Trophoblast cell (in vitro differentiated cells and primary cell): ENCODE data around the gene ZNF827.
A peak's percentile ranks its signal among the peaks of the same experiment; 100 is the strongest.

ENCODE experiments used
- DNase-seq, 2 donors: peaks; one replicate each; pipeline ENCODE4 v3.0.0-alpha.2; 2016
- H2AFZ ChIP-seq: 2 replicates; pipeline ENCODE4 v1.6.1; 2013; ENCODE audit warnings: low read length, moderate library complexity, mild to moderate bottlenecking; ENCODE audit not compliant: insufficient read depth, poor library complexity
- H2AK5ac ChIP-seq: 2 replicates; pipeline ENCODE4 v1.6.1; 2013; ENCODE audit warnings: mild to moderate bottlenecking, low read length
- H2BK120ac ChIP-seq: 2 replicates; pipeline ENCODE4 v1.6.1; 2013; ENCODE audit warnings: low read length, mild to moderate bottlenecking, moderate library complexity; ENCODE audit not compliant: insufficient read depth, poor library complexity
- H2BK12ac ChIP-seq: 2 replicates; pipeline ENCODE4 v1.6.1; 2013; ENCODE audit warnings: mild to moderate bottlenecking, low read length, moderate library complexity
- H2BK5ac ChIP-seq: 2 replicates; pipeline ENCODE4 v1.6.1; 2013; ENCODE audit warnings: low read length, low read depth, moderate library complexity, mild to moderate bottlenecking; ENCODE audit not compliant: poor library complexity
- H3K14ac ChIP-seq: 2 replicates; pipeline ENCODE4 v1.6.1; 2013; ENCODE audit warnings: mild to moderate bottlenecking, low read length
- H3K18ac ChIP-seq: 2 replicates; pipeline ENCODE4 v1.6.1; 2013; ENCODE audit warnings: mild to moderate bottlenecking, low read length
- H3K23ac ChIP-seq: 2 replicates; pipeline ENCODE4 v1.6.1; 2013; ENCODE audit warnings: low read length
- H3K27ac ChIP-seq: 2 replicates; pipeline ENCODE4 v1.5.1; 2013; ENCODE audit warnings: low read depth, mild to moderate bottlenecking, inconsistent platforms, low read length, moderate library complexity
- H3K27me3 ChIP-seq: 2 replicates; pipeline ENCODE4 v1.6.1; 2013; ENCODE audit warnings: inconsistent platforms, mild to moderate bottlenecking, low read length, moderate library complexity; ENCODE audit not compliant: insufficient read depth
- H3K36me3 ChIP-seq, 2 experiments: 1 replicate in 1 of 2; 2 replicates in 1 of 2; pipeline ENCODE4 v1.6.1; 2013; ENCODE audit warnings: low read length in 2 of 2, mild to moderate bottlenecking in 2 of 2, moderate library complexity in 1 of 2; ENCODE audit not compliant: insufficient read depth in 2 of 2, control insufficient read depth in 1 of 2
- H3K4ac ChIP-seq: 2 replicates; pipeline ENCODE4 v1.6.1; 2013; ENCODE audit warnings: low read depth, mild to moderate bottlenecking, low read length, moderate library complexity
- H3K4me1 ChIP-seq, 2 experiments: 1 replicate in 1 of 2; 2 replicates in 1 of 2; pipeline ENCODE4 v1.6.1; 2013; ENCODE audit warnings: low read length in 2 of 2, mild to moderate bottlenecking in 2 of 2, moderate library complexity in 1 of 2; ENCODE audit not compliant: insufficient read depth in 2 of 2, control insufficient read depth in 1 of 2
- H3K4me2 ChIP-seq: 2 replicates; pipeline ENCODE4 v1.6.1; 2013; ENCODE audit warnings: inconsistent platforms, mild to moderate bottlenecking, low read length, moderate library complexity
- H3K4me3 ChIP-seq: 2 replicates; pipeline ENCODE4 v1.5.1; 2013; ENCODE audit warnings: mild to moderate bottlenecking, low read depth, low read length, inconsistent platforms
- H3K79me1 ChIP-seq: one replicate; pipeline ENCODE4 v1.6.1; 2013; ENCODE audit warnings: low read length
- H3K79me2 ChIP-seq: 2 replicates; pipeline ENCODE4 v1.6.1; 2013; ENCODE audit warnings: low read length, mild to moderate bottlenecking; ENCODE audit not compliant: control insufficient read depth, insufficient read depth, poor library complexity
- H3K9ac ChIP-seq: 2 replicates; pipeline ENCODE4 v1.6.1; 2013; ENCODE audit warnings: mild to moderate bottlenecking, low read length
- H3K9me3 ChIP-seq: 2 replicates; pipeline ENCODE4 v1.6.1; 2013; ENCODE audit warnings: low read depth, mild to moderate bottlenecking, control low read depth, inconsistent platforms, low read length; ENCODE audit not compliant: insufficient read depth
- H4K12ac ChIP-seq: 2 replicates; pipeline ENCODE4 v1.6.1; 2013; ENCODE audit warnings: low read depth, mild to moderate bottlenecking, low read length, moderate library complexity
- H4K8ac ChIP-seq: 2 replicates; pipeline ENCODE4 v1.6.1; 2013; ENCODE audit warnings: low read depth, mild to moderate bottlenecking, low read length, moderate library complexity
- H4K91ac ChIP-seq: one replicate; pipeline ENCODE4 v1.6.1; 2013; ENCODE audit warnings: low read depth, mild to moderate bottlenecking, low read length, moderate library complexity
- WGBS: extraction: QIAGEN DNeasy Blood & Tissue Kit; methylation state at CpG from one replicate; pipeline ENCODE4 v1.1.7; 2013; ENCODE audit warnings: missing lambda C conversion rate; ENCODE audit not compliant: insufficient read length, insufficient coverage; ENCODE audit errors: extremely low coverage; 5-methylcytosine and 5-hydroxymethylcytosine counted together

The ZNF827 gene

DNA sequence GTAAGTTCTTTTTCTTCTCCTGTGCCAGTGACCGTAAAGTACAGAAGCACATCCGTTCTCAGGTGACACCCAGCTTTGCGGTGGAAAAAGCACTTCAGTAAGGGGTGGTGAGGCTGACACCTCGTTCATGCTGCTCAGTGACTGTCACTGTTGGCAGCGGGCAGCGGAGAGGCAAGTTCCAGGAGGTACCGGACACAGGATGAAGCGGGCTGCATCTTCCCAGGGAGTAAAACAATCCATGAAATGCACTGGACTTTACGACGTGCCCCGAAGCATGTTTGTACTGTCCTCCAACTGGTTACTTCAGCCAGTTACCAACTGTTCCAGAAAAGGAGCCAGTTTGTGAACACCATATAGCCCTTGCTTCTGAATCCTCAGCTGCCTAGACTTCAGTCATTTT is 110.7 kb downstream of the ZNF827 start:
- WGBS, result no CpG with 5 or more reads among the region's 11 CpGs
- Histone ChIP-seq H3K4ac (no peak overlapping the region), H4K91ac (no peak overlapping the region), H3K9me3 (no peaks in the 10 kb centered on the region), H3K4me1 (peaks cover 0 to 2% of the 10 kb centered on the region in 2 experiments), H3K36me3 (peaks cover 8 to 9% of the 10 kb centered on the region in 2 experiments), H3K18ac (no peak overlapping the region), H3K9ac (no peak overlapping the region), H3K14ac (no peak overlapping the region), H2AFZ (no peak overlapping the region), H3K23ac (no peak overlapping the region), H4K12ac (no peak overlapping the region), H2BK12ac (no peak overlapping the region), H3K79me2 (no peaks in the 10 kb centered on the region), H2BK120ac (no peak overlapping the region), H3K27me3 (no peaks in the 10 kb centered on the region), H3K4me3 (peak overlapping the region; percentile 37), H4K8ac (no peak overlapping the region), H3K27ac (no peak overlapping the region), H3K4me2 (no peak overlapping the region), H3K79me1 (peaks cover 2% of the 10 kb centered on the region), H2BK5ac (no peak overlapping the region), H2AK5ac (no peak overlapping the region)
- DNase-seq, result peak in 1 of 2 donors; percentile 26

DNA sequence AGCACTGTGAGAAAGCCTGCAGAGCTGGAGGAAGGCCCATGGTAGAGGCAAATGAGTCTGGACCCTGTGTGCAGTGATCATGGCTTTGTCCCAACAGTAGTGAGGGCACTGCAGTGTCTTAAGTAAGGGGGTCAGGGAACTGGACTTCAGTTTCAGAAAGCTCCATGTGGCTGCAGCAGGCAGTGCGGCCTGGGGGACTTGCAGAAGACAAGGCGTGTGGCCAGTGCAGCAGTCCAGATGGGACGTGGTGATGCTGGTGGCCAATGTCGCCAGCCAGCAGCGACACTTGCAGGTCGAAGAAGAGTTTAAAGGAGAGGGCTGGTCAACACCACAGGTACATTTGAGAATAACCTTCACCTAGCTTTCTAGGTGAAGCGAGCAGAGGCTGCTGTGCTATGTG is 113.4 kb downstream of the ZNF827 start:
- H3K14ac ChIP-seq, result no peak overlapping the region
- H2BK5ac ChIP-seq, result no peak overlapping the region
- H2AFZ ChIP-seq, result peak overlapping the region; percentile 35
- no CpG with 5 or more reads among the region's 7 CpGs for WGBS
- peaks cover 10 to 13% of the 10 kb centered on the region in 2 experiments for H3K36me3 ChIP-seq
- no peak for DNase-seq
- H3K27ac ChIP-seq, result no peak overlapping the region
- H3K4ac ChIP-seq, result no peak overlapping the region
- H4K8ac ChIP-seq, result peak overlapping the region; percentile 59
- H3K18ac ChIP-seq, result no peak overlapping the region
- H3K4me3 ChIP-seq, result no peak overlapping the region
- H2BK120ac ChIP-seq, result peak overlapping the region; percentile 6
- no peaks in the 10 kb centered on the region for H3K9me3 ChIP-seq
- H3K79me1 ChIP-seq, result peaks cover 2% of the 10 kb centered on the region
- H2AK5ac ChIP-seq, result no peak overlapping the region
- peaks cover 0 to 2% of the 10 kb centered on the region in 2 experiments for H3K4me1 ChIP-seq
- H3K4me2 ChIP-seq, result no peak overlapping the region
- no peak overlapping the region for H3K23ac ChIP-seq
- peak overlapping the region; percentile 26 for H4K12ac ChIP-seq
- peak overlapping the region; percentile 5 for H4K91ac ChIP-seq
- no peaks in the 10 kb centered on the region for H3K79me2 ChIP-seq
- no peak overlapping the region for H3K9ac ChIP-seq
- no peak overlapping the region for H2BK12ac ChIP-seq
- H3K27me3 ChIP-seq, result no peaks in the 10 kb centered on the region

DNA sequence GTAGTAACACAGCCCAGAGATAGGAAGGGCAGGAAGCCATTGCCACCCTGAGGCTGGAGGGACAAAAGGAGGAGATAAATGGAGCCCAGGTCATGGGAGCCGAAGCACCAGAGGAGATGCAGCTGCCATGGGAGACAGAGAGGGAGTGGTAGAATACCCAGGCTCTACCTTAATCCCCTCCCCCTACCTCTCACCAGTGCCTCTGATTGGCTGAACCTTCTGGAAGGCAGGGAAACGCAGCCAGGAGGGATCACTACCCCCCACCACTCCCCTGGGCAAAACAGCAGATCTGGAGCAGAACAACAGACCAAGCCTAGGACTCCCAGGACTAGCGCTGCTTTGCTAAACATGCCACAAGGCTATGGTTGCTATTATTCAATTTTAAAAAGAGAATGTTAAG is 114.2 kb downstream of the ZNF827 start:
- Histone ChIP-seq H3K18ac (no peak overlapping the region), H3K79me1 (peaks cover 3% of the 10 kb centered on the region), H2BK12ac (no peak overlapping the region), H2AK5ac (no peak overlapping the region), H3K9ac (no peak overlapping the region), H3K4me3 (no peak overlapping the region), H3K14ac (no peak overlapping the region), H3K4ac (no peak overlapping the region), H4K12ac (no peak overlapping the region), H3K4me2 (no peak overlapping the region), H3K9me3 (no peaks in the 10 kb centered on the region), H3K27me3 (no peaks in the 10 kb centered on the region), H3K79me2 (peaks cover 1% of the 10 kb centered on the region), H2AFZ (no peak overlapping the region), H4K91ac (no peak overlapping the region), H3K36me3 (peaks cover 8 to 17% of the 10 kb centered on the region in 2 experiments), H2BK5ac (no peak overlapping the region), H3K23ac (no peak overlapping the region), H4K8ac (no peak overlapping the region), H3K27ac (no peak overlapping the region), H3K4me1 (peaks cover 0 to 2% of the 10 kb centered on the region in 2 experiments), H2BK120ac (no peak overlapping the region)
- no peak for DNase-seq
- WGBS, result no CpG with 5 or more reads among the region's 3 CpGs

DNA sequence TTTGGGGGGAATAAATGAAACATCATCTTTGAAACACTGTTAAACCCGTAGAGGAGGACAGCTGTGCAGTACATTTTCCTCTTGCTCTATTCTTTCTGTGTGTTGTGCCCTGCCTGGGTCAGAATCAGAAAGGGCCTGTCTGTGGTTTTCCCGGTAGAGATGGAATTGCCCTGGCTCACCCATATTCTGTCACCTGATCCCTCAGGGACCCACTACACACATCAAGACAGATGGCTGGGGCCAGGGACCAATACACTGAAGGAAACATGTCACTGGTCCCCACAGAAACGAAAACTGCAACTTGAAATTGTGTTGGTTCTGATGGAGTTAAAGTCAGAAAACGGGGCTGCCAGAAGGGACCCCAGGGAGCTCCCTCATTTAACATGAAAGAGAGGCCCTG is 114.9 kb downstream of the ZNF827 start:
- Histone ChIP-seq H3K9me3 (no peaks in the 10 kb centered on the region), H4K91ac (no peak overlapping the region), H3K79me2 (peaks cover 1% of the 10 kb centered on the region), H2AK5ac (no peak overlapping the region), H3K4me3 (no peak overlapping the region), H2BK120ac (no peak overlapping the region), H3K36me3 (peaks cover 8 to 17% of the 10 kb centered on the region in 2 experiments), H2BK12ac (no peak overlapping the region), H3K27me3 (no peaks in the 10 kb centered on the region), H3K4ac (no peak overlapping the region), H3K27ac (no peak overlapping the region), H3K23ac (no peak overlapping the region), H3K18ac (no peak overlapping the region), H2AFZ (no peak overlapping the region), H3K9ac (no peak overlapping the region), H3K79me1 (peaks cover 3% of the 10 kb centered on the region), H4K8ac (no peak overlapping the region), H3K14ac (no peak overlapping the region), H3K4me2 (no peak overlapping the region), H3K4me1 (peaks cover 0 to 2% of the 10 kb centered on the region in 2 experiments), H4K12ac (no peak overlapping the region), H2BK5ac (no peak overlapping the region)
- no CpG with 5 or more reads among the region's 4 CpGs for WGBS
- DNase-seq, result no peak
